ENCODE results near the gene IQGAP3. TPM values are rescaled to one million over a fixed set of nuclear protein-coding genes. Genes with fewer than 3 reads are reported as not detected.
A peak's percentile ranks its signal among the peaks of the same experiment; 100 is the strongest.

The IQGAP3 gene
- total and polyA plus RNA-seq, 9 donors, result 0.05 to 1.2 (median 0.30) TPM; not detected in 1

DNA sequence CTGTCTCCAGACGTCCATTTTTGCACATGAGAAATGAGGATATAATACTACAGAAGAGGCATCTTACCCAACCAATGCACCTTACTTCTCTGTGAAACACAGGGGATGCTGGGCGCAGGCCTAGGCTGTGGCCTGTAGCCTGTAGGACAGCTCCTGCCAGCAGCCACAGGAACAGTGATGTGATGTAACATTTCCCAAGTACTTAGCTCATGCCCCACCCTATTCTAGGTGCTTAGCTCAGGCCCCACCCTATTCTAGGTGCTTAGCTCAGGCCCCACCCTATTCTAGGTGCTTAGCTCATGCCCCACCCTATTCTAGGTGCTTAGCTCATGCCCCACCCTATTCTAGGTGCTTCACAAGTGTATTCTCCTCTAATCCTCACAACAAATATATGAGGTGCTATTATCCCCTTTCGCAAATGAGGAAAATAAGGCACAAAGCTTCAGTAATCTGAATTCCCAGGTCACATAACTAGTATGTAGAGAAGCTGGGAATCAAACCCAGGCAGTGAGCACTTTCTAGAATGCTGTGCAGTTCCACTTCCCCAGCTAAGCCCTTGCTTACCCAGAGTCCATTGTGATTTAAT, 14.6 kb upstream of the IQGAP3 start:
- no peaks in the 10 kb centered on the region for H3K27me3 ChIP-seq
- intact Hi-C loops (cut with DNase I), result loop anchor here in 2 of 4 donors (5.0 to 10.0 kb wide), 2 partner anchors 68 to 125 kb away; no protein-coding TSS in a partner anchor
- TF ChIP-seq CTCF (IDR thresholded peaks at IDR 0.05), result no peak
- TF ChIP-seq POLR2A (IDR thresholded peaks at IDR 0.05), result no peak
- no peak for TF ChIP-seq EP300 (IDR thresholded peaks at IDR 0.05)
- H3K27ac ChIP-seq, result no peak overlapping the region
- no peaks in the 10 kb centered on the region for H3K4me1 ChIP-seq (ENCODE audit: insufficient read depth)
- DNase-seq, result no peak
- no peak overlapping the region for H3K4me3 ChIP-seq
- WGBS, 3 donors, result 89 to 91% (median 90%) methylated on average over 3 of the region's 3 CpGs
- H3K9me3 ChIP-seq, result no peaks in the 10 kb centered on the region
- no peaks in the 10 kb centered on the region for H3K36me3 ChIP-seq

- 67 to 70% (median 68%) methylated on average over 4 of the region's 4 CpGs for WGBS, 3 donors
- no peak for TF ChIP-seq EP300 (IDR thresholded peaks at IDR 0.05)
- TF ChIP-seq CTCF (IDR thresholded peaks at IDR 0.05), result no peak
- no peak for TF ChIP-seq POLR2A (IDR thresholded peaks at IDR 0.05)
- intact Hi-C loops (cut with DNase I), result loop anchor here in 2 of 4 donors (5.0 to 10.0 kb wide), 2 partner anchors 68 to 124 kb away; no protein-coding TSS in a partner anchor
These were observed 14.0 kb upstream of the IQGAP3 start for GRCh38 chr1:156586323-156586722.

GRCh38 chr1:156584813-156585212, 12.4 kb upstream of the IQGAP3 start:
- H3K36me3 ChIP-seq, result no peaks in the 10 kb centered on the region
- no peaks in the 10 kb centered on the region for H3K4me1 ChIP-seq (ENCODE audit: insufficient read depth)
- H3K4me3 ChIP-seq, result no peak overlapping the region
- 40 to 43% (median 40%) methylated on average over 11 of the region's 11 CpGs for WGBS, 3 donors
- no peaks in the 10 kb centered on the region for H3K9me3 ChIP-seq
- no peak for TF ChIP-seq EP300 (IDR thresholded peaks at IDR 0.05)
- no peak for TF ChIP-seq POLR2A (IDR thresholded peaks at IDR 0.05)
- no peak for TF ChIP-seq CTCF (IDR thresholded peaks at IDR 0.05)
- no peak for DNase-seq
- intact Hi-C loops (cut with DNase I), result loop anchor here in 2 of 4 donors (2.0 to 10.0 kb wide), 4 partner anchors 18 to 123 kb away; no protein-coding TSS in a partner anchor
- H3K27me3 ChIP-seq, result no peaks in the 10 kb centered on the region
- H3K27ac ChIP-seq, result no peak overlapping the region

More at GRCh38 chr1:156586323-156586722, 14.0 kb upstream of the IQGAP3 start:
- H3K27ac ChIP-seq, result no peak overlapping the region
- H3K36me3 ChIP-seq, result no peaks in the 10 kb centered on the region
- DNase-seq, result no peak
- no peaks in the 10 kb centered on the region for H3K9me3 ChIP-seq
- no peaks in the 10 kb centered on the region for H3K4me1 ChIP-seq (ENCODE audit: insufficient read depth)
- H3K4me3 ChIP-seq, result no peak overlapping the region
- H3K27me3 ChIP-seq, result no peaks in the 10 kb centered on the region

GRCh38 chr1:156583821-156584622, 11.7 kb upstream of the IQGAP3 start:
- no peaks in the 10 kb centered on the region for H3K4me1 ChIP-seq (ENCODE audit: insufficient read depth)
- 50 to 52% (median 51%) methylated on average over 20 of the region's 20 CpGs for WGBS, 3 donors
- no peaks in the 10 kb centered on the region for H3K27me3 ChIP-seq
- DNase-seq, result peak; percentile 54 to 82 (median 61)
- H3K27ac ChIP-seq, result no peak overlapping the region
- intact Hi-C loops (cut with DNase I), result loop anchor here in 1 of 4 donors (2.0 to 10.0 kb wide), 3 partner anchors 19 to 72 kb away; no protein-coding TSS in a partner anchor
- TF ChIP-seq POLR2A (IDR thresholded peaks at IDR 0.05) (no peak), CTCF (IDR thresholded peaks at IDR 0.05) (peak; percentile 65 to 93 (median 79)), EP300 (IDR thresholded peaks at IDR 0.05) (no peak)
- H3K4me3 ChIP-seq, result no peak overlapping the region
- no peaks in the 10 kb centered on the region for H3K9me3 ChIP-seq
- no peaks in the 10 kb centered on the region for H3K36me3 ChIP-seq

All from ovary (tissue), 9 donors.